Measurements from ENCODE around the gene ABL2.

- no peak for TF ChIP-seq CTCF (IDR thresholded peaks at IDR 0.05)
- no peak for TF ChIP-seq POLR2A (IDR thresholded peaks at IDR 0.05)
- TF ChIP-seq POLR2AphosphoS5 (IDR thresholded peaks at IDR 0.05): no peak
These were observed 104.6 kb downstream of the ABL2 start for GRCh38 chr1:179124873-179125272.
